Upper lobe of left lung (tissue), 6 donors: Measurements from ENCODE around the gene TMEM203. TPM values are rescaled to one million over a fixed set of nuclear protein-coding genes. Genes with fewer than 3 reads are reported as not detected.

Experiments used
- ATAC-seq, 2 donors: fragments of 200-7000 bp; cut with Tn5 transposase; one replicate each; pipeline ENCODE4 v1.9.1; 2022; ENCODE audit warnings: mild to moderate bottlenecking in 2 of 2, moderate library complexity in 2 of 2; ENCODE audit not compliant: low FRiP score in 2 of 2
- DNase-seq, 2 donors: peaks; one replicate each; pipeline ENCODE4 v3.0.0-alpha.2; 2019 to 2020
- H3K27ac ChIP-seq, 4 donors: fragments of 200-600 bp; sonication (generic); one replicate each; pipeline ENCODE4 v1.5.1; 2016 to 2019
- H3K27me3 ChIP-seq, 4 donors: fragments of 200-600 bp; sonication (generic); one replicate each; pipeline ENCODE4 v1.5.1; 2017 to 2019
- H3K36me3 ChIP-seq, 4 donors: fragments of 200-600 bp; sonication (generic); one replicate each; pipeline ENCODE4 v1.5.1; 2016 to 2019
- H3K4me1 ChIP-seq, 4 donors: fragments of 200-600 bp; sonication (generic); one replicate each; pipeline ENCODE4 v1.5.1; 2018 to 2019
- H3K4me3 ChIP-seq, 4 donors: fragments of 200-600 bp; sonication (generic); one replicate each; pipeline ENCODE4 v1.5.1; 2017 to 2019; ENCODE audit warnings: mild to moderate bottlenecking in 2 of 4, moderate library complexity in 1 of 4
- H3K9me3 ChIP-seq, 4 donors: fragments of 200-600 bp; sonication (generic); one replicate each; pipeline ENCODE4 v1.5.1; 2018 to 2019
- CTCF ChIP-seq, 6 experiments: fragments of 450-650 bp in 4 of 6; fragments of 200-600 bp in 2 of 6; sonication (generic) in 2 of 6; IDR thresholded peaks; one replicate each; pipeline ENCODE4 v1.5.1; 2016 to 2019; ENCODE audit warnings: antibody characterized with exemption in 6 of 6
- EP300 ChIP-seq, 4 donors: sonication (generic); formaldehyde crosslinking; IDR thresholded peaks; one replicate each; pipeline ENCODE4 v1.5.1; 2017; ENCODE audit warnings: antibody characterized with exemption in 4 of 4, control low read depth in 2 of 4
- POLR2A ChIP-seq, 4 donors: fragments of 450-650 bp; IDR thresholded peaks; one replicate each; pipeline ENCODE4 v1.5.1; 2016 to 2017; ENCODE audit warnings: antibody characterized with exemption in 4 of 4, mild to moderate bottlenecking in 2 of 4
- POLR2AphosphoS5 ChIP-seq, 2 donors: sonication (generic); formaldehyde crosslinking; IDR thresholded peaks; one replicate each; pipeline ENCODE4 v1.5.1; 2017; ENCODE audit warnings: antibody characterized with exemption in 2 of 2
- WGBS, 2 donors: methylation state at CpG; one replicate each; pipeline ENCODE4 v1.1.5; 2017 to 2018; 5-methylcytosine and 5-hydroxymethylcytosine counted together
- total RNA-seq, 6 donors: library from RNA; depleted of rRNA in 4 of 6; stranded (reverse); fragments of >200 nt in 4 of 6; gene quantifications; one replicate each; pipeline versions ENCODE4 v1.1.0 to v1.2.1, GENCODE V29; 2016 to 2021
- donor health status: DM: no; HTN: no; CAD: no; lungs with moderate emphysema.
- donor health status: DM: no; HTN: yes; CAD: no; lungs with severe emphysema.

The TMEM203 gene
- total RNA-seq, 6 donors from 2014 or later = 17.8 to 35.5 (median 31.1) TPM

DNA sequence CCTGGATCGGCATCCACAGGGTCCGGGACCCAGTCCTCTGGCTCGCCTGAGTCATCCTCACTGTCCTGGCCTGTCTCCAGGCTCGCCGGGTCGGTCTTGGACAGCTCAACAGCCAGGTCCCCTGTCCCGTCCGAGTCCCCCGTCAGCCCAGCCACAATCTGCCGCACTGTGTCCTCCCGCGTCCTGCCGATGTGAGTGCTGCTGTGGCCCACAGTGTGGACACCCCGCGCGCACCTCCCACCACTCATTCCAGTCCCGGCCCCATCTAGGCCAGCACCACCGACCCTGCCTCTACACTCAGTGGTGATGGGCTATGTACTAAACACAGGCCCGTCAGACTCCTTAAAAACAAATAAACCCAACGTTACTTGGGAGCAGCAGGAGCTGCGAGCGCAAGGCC lies 23.8 kb downstream of the TMEM203 start:
- TF ChIP-seq CTCF (IDR thresholded peaks at IDR 0.05) = no peak
- no peak for TF ChIP-seq POLR2AphosphoS5 (IDR thresholded peaks at IDR 0.05)
- no peak for TF ChIP-seq EP300 (IDR thresholded peaks at IDR 0.05)
- TF ChIP-seq POLR2A (IDR thresholded peaks at IDR 0.05) = no peak
- Histone ChIP-seq H3K36me3 (peaks cover 31 to 92% (median 84%) of the 10 kb centered on the region in 4 donors), H3K4me3 (no peak overlapping the region), H3K27ac (no peak overlapping the region), H3K4me1 (peaks cover 6 to 17% (median 8%) of the 10 kb centered on the region in 4 donors), H3K9me3 (no peaks in the 10 kb centered on the region), H3K27me3 (no peaks in the 10 kb centered on the region)
- WGBS, 2 donors = 89 to 95% methylated on average over 9 to 20 of the region's 22 CpGs
- ATAC-seq (no peak), DNase-seq (peak in 1 of 2 donors; percentile 78)

GRCh38 chr9:137180491-137180890 lies 25.0 kb downstream of the TMEM203 start:
- no peaks in the 10 kb centered on the region for H3K27me3 ChIP-seq
- DNase-seq (peak in 1 of 2 donors; percentile 76), ATAC-seq (no peak)
- H3K4me3 ChIP-seq = no peak overlapping the region
- 94 to 100% methylated on average over 6 to 7 of the region's 20 CpGs for WGBS, 2 donors
- no peak overlapping the region for H3K27ac ChIP-seq
- H3K9me3 ChIP-seq = no peaks in the 10 kb centered on the region
- TF ChIP-seq CTCF (IDR thresholded peaks at IDR 0.05) (no peak), POLR2AphosphoS5 (IDR thresholded peaks at IDR 0.05) (no peak), POLR2A (IDR thresholded peaks at IDR 0.05) (no peak), EP300 (IDR thresholded peaks at IDR 0.05) (no peak)
- H3K4me1 ChIP-seq = peaks cover 0 to 5% (median 0%) of the 10 kb centered on the region in 4 donors
- peaks cover 31 to 81% (median 74%) of the 10 kb centered on the region in 4 donors for H3K36me3 ChIP-seq

GRCh38 chr9:137179761-137180160 lies 25.7 kb downstream of the TMEM203 start:
- peaks cover 0 to 7% (median 6%) of the 10 kb centered on the region in 4 donors for H3K4me1 ChIP-seq
- no peak for TF ChIP-seq EP300 (IDR thresholded peaks at IDR 0.05)
- TF ChIP-seq CTCF (IDR thresholded peaks at IDR 0.05) = no peak
- TF ChIP-seq POLR2AphosphoS5 (IDR thresholded peaks at IDR 0.05) = no peak
- no peak for TF ChIP-seq POLR2A (IDR thresholded peaks at IDR 0.05)
- no peaks in the 10 kb centered on the region for H3K9me3 ChIP-seq
- peaks cover 31 to 74% (median 68%) of the 10 kb centered on the region in 4 donors for H3K36me3 ChIP-seq
- H3K27ac ChIP-seq = no peak overlapping the region
- ATAC-seq = no peak
- H3K27me3 ChIP-seq = no peaks in the 10 kb centered on the region
- H3K4me3 ChIP-seq = no peak overlapping the region
- DNase-seq = peak in 1 of 2 donors; percentile 66
- WGBS, 2 donors = 95 to 100% methylated on average over 11 to 17 of the region's 17 CpGs

DNA sequence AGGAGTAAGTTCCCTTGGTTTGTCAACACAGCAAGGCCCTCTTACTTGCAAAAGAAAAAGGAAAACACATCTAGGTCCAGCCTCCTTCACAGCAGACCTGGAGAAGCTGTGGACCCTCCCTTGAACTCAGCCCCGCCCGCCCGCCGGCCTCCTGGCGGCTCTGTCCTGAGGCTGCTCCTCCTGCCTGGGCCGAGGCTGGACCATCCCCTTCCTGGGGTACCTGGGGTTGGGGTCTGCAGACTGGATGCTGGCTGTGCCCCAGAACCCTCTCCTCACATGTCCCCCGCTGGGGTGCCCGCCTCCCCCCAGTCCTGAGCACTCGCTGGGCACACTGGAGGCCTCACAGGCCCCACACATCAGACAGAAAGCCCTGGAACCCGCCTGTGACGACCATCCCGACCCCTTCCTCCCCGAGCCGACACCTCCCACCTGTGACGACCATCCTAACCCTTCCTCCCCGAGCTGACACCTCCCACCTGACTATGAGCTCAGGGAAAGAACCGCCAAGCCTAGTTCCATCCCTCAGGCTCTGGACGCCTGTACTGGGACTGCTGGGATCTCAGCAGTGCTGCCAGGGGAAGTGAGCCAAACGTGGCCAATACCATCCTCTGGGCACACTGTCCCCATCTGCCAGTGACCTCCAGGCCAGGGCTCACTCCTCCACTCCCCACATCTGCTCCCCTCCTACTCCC lies 26.4 kb downstream of the TMEM203 start:
- H3K36me3 ChIP-seq = peaks cover 31 to 67% (median 61%) of the 10 kb centered on the region in 4 donors
- ATAC-seq = no peak
- H3K4me1 ChIP-seq = peaks cover 0 to 7% (median 6%) of the 10 kb centered on the region in 4 donors
- TF ChIP-seq CTCF (IDR thresholded peaks at IDR 0.05) (no peak), EP300 (IDR thresholded peaks at IDR 0.05) (no peak)
- H3K27ac ChIP-seq = no peak overlapping the region
- H3K4me3 ChIP-seq = no peak overlapping the region
- no peaks in the 10 kb centered on the region for H3K9me3 ChIP-seq
- no peaks in the 10 kb centered on the region for H3K27me3 ChIP-seq
- DNase-seq = peak in 1 of 2 donors; percentile 75
- 95 to 97% methylated on average over 11 to 19 of the region's 19 CpGs for WGBS, 2 donors
